ENCODE measurements around the gene TVP23C. TPM values are rescaled to one million over a fixed set of nuclear protein-coding genes. Genes with fewer than 3 reads are reported as not detected.
A peak's percentile ranks its signal among the peaks of the same experiment; 100 is the strongest.

The TVP23C gene
- total RNA-seq, 1 experiment from 2014 or later = 7.4 TPM

DNA sequence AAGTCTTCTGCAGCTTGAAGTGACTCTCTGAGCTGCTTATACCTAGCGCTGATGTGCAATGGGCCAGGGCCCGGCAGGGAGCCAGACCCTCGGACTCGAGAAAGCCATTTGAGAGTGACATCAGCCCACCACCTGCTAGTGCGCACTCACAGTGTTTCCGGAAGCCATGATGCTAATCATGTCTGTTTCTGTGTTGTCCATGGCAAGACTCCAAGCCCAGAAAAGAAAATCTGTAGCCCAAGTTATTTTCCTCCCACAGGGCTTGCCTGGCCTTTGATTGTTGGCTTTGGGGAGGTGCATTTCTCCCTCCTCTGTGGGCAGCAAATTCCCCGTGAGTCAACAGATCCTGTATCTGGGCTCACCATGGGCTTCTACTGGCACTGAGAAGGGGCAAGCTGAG, 94.0 kb downstream of the TVP23C start:
- Histone ChIP-seq H3K9me3 (ENCODE audit: low read depth, low read length, poor library complexity, severe bottlenecking) (no peaks in the 10 kb centered on the region), H3K4me3 (ENCODE audit: low read depth, low read length, poor library complexity, severe bottlenecking) (no peak overlapping the region), H3K36me3 (ENCODE audit: insufficient read depth, low read length, poor library complexity, severe bottlenecking) (no peaks in the 10 kb centered on the region), H3K4me1 (ENCODE audit: insufficient read depth, low read length, poor library complexity, severe bottlenecking) (no peaks in the 10 kb centered on the region), H3K27ac (ENCODE audit: low read depth, low read length, poor library complexity, severe bottlenecking) (no peak overlapping the region), H3K27me3 (replicated peaks; ENCODE audit: insufficient read depth, low read depth, low read length, poor library complexity) (no peaks in the 10 kb centered on the region)
- no peak for TF ChIP-seq EZH2 (IDR thresholded peaks at IDR 0.05; ENCODE audit: borderline replicate concordance, low read depth, low read length, poor library complexity, severe bottlenecking)
- TF ChIP-seq, protein P1, sequence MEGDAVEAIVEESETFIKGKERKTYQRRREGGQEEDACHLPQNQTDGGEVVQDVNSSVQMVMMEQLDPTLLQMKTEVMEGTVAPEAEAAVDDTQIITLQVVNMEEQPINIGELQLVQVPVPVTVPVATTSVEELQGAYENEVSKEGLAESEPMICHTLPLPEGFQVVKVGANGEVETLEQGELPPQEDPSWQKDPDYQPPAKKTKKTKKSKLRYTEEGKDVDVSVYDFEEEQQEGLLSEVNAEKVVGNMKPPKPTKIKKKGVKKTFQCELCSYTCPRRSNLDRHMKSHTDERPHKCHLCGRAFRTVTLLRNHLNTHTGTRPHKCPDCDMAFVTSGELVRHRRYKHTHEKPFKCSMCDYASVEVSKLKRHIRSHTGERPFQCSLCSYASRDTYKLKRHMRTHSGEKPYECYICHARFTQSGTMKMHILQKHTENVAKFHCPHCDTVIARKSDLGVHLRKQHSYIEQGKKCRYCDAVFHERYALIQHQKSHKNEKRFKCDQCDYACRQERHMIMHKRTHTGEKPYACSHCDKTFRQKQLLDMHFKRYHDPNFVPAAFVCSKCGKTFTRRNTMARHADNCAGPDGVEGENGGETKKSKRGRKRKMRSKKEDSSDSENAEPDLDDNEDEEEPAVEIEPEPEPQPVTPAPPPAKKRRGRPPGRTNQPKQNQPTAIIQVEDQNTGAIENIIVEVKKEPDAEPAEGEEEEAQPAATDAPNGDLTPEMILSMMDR (conservative IDR thresholded peaks at IDR 0.05; ENCODE audit: low read depth, low read length) = no peak
- intact Hi-C loops (cut with micrococcal nuclease; ENCODE audit: unreplicated experiment) = no loop called here
- peak; percentile 21 for DNase-seq (ENCODE audit: low spot score)
- BruUV-seq (replicated peaks) = no TSS peak
- ChIA-PET CTCF (no interaction called here), POLR2A (ENCODE audit: low non-redundant PET) (no interaction called here)

DNA sequence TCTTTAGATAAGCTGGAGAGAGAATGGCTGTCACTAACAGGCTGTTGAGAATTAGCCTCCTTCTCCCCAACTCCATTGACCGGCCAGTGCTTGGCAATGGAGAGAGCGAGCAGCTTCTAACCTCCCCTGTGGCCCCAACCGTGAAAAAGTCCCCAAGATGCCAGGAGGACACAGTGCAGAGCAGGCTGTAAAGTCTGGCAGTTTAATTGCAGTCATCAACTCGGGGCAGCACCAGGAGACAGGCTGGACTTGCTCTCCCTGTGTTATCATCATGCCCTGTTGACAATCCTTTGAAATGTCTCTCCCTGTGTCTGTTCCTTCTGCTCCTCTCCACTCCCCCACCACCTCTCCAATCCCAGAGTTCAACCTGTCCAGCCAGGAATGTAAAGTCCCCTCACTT, 95.2 kb downstream of the TVP23C start:
- Histone ChIP-seq H3K27ac (ENCODE audit: low read depth, low read length, poor library complexity, severe bottlenecking) (no peak overlapping the region), H3K4me1 (ENCODE audit: insufficient read depth, low read length, poor library complexity, severe bottlenecking) (no peaks in the 10 kb centered on the region), H3K9me3 (ENCODE audit: low read depth, low read length, poor library complexity, severe bottlenecking) (no peaks in the 10 kb centered on the region), H3K4me3 (ENCODE audit: low read depth, low read length, poor library complexity, severe bottlenecking) (no peak overlapping the region), H3K36me3 (ENCODE audit: insufficient read depth, low read length, poor library complexity, severe bottlenecking) (no peaks in the 10 kb centered on the region), H3K27me3 (replicated peaks; ENCODE audit: insufficient read depth, low read depth, low read length, poor library complexity) (no peaks in the 10 kb centered on the region)
- CTCF ChIA-PET = no interaction called here
- no TSS peak for BruUV-seq (replicated peaks)
- POLR2A ChIA-PET (ENCODE audit: low non-redundant PET) = no interaction called here
- no peak for TF ChIP-seq EZH2 (IDR thresholded peaks at IDR 0.05; ENCODE audit: borderline replicate concordance, low read depth, low read length, poor library complexity, severe bottlenecking)
- TF ChIP-seq, protein P1 (conservative IDR thresholded peaks at IDR 0.05; ENCODE audit: low read depth, low read length) = no peak
- intact Hi-C loops (cut with micrococcal nuclease; ENCODE audit: unreplicated experiment) = no loop called here
- DNase-seq (ENCODE audit: low spot score) = no peak

GRCh38 chr17:15467592-15467991, 95.7 kb downstream of the TVP23C start, which contains the start of gene CDRT4:
Gene CDRT4, minus strand, starts transcription at chr17:15467621. Its CDS starts 27,383 bp downstream, at chr17:15440238.
- TF ChIP-seq, protein P1 (conservative IDR thresholded peaks at IDR 0.05; ENCODE audit: low read depth, low read length) = no peak
- TF ChIP-seq EZH2 (IDR thresholded peaks at IDR 0.05; ENCODE audit: borderline replicate concordance, low read depth, low read length, poor library complexity, severe bottlenecking) = no peak
- intact Hi-C loops (cut with micrococcal nuclease; ENCODE audit: unreplicated experiment) = no loop called here
- POLR2A ChIA-PET (ENCODE audit: low non-redundant PET) = no interaction called here
- Histone ChIP-seq H3K4me3 (ENCODE audit: low read depth, low read length, poor library complexity, severe bottlenecking) (no peak within 1 kb of the TSS), H3K36me3 (ENCODE audit: insufficient read depth, low read length, poor library complexity, severe bottlenecking) (no peaks in the 10 kb centered on the region), H3K9me3 (ENCODE audit: low read depth, low read length, poor library complexity, severe bottlenecking) (no peaks in the 10 kb centered on the region), H3K27me3 (replicated peaks; ENCODE audit: insufficient read depth, low read depth, low read length, poor library complexity) (no peaks in the 10 kb centered on the region), H3K4me1 (ENCODE audit: insufficient read depth, low read length, poor library complexity, severe bottlenecking) (no peaks in the 10 kb centered on the region), H3K27ac (ENCODE audit: low read depth, low read length, poor library complexity, severe bottlenecking) (no peak within 1 kb of the TSS)
- CTCF ChIA-PET = no interaction called here
- no TSS peak for BruUV-seq (replicated peaks)
- DNase-seq (ENCODE audit: low spot score) = no peak
